ENCODE data around the gene MRPL23.
A peak's percentile ranks its signal among the peaks of the same experiment; 100 is the strongest.

MRPL23 gene

DNA sequence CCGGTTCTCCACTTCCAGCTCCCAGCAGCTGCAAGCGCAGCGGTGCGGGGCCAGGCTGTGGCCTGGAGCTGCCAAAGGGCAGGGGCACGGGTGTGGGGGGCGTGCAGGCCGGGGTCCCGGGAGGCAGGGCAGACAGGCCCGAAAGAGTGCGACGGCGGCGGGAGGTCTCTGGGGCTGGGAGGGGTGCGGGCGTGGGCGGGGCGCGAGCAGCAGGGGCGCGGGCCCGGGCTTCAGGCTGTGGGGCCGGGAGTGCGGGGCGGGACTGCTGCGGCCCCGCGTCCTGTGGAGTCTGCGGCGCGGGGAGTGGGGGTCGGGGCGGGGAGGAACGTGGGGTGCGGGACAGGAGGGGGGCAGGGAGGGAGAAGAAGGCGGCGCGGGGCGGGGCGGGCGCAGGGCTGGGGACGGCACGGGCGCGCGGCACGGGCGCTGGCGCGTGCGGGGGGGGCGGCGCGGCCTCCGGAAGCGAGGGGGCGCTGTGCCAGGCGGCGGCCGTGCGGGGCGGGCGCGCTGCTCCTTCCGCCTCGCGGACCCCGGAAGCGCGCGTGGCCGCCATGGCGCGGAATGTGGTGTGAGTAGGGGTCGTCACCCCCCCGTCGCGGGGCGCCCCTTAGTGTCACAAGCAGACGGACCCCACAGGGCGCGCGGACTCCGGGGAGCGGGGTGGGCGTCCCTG, at the start of gene MRPL23:
Gene MRPL23, plus strand, starts transcription at position 521 of the 673 bp plus-strand sequence. Its CDS starts 31 bp downstream, at position 552.
- peak; percentile 84 for DNase-seq

DNA sequence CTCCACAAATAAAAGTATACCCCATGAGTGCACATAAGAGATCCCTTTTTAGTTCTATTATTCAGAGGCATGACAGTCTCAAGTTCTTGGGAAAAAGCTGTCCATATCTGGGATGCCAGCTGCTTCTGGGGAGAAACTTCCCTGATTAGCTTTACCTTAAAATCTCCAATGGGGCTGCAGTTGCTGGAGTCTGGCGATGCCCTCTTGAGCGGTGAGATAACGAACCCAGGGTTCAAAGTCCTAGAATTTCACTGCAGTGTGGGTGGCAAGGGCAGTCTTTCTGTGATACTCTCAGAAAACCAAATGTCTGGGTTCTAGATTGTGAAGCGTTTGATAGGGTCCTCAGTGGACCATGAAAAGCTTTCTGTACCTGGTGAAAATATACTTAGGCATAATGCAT, 48.0 kb upstream of the MRPL23 start:
- no peak for DNase-seq

DNA sequence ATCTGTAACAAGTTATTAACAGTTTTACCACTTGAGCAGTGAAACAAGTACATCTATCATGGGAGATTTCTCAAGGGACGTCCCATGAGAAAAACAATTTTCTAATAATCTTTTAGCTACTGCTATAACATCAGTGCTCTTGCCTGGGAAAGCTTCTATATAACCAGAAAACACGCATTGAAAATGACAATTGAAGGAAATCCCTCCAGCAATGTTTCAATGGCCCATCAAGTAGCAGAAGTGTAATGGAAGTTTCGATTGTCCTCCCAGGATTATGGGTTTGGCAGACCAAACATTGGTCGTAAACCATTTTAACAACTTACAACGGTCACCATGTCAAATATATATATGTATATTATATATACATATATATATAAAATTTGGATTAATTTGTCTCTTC, 47.4 kb upstream of the MRPL23 start:
- DNase-seq, result no peak

DNA sequence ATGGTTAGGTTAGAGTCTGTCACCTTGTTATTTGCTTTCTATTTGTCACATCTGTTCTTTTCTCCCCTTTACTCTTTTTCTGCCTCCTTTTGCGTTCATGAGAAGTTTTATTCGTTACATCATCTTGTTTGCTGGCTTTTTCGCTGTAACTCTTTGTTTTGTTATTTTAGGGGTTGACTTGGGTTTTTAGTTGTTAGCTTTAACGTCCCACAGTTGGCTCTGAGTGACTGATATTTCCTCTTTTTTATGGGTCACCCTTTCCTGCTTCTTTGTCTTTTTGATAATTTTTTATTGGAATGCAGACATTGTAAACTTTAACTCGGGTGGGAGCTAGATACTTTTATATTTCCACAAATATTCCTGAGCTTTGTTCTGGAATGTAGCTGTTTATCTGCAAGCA, 41.0 kb upstream of the MRPL23 start:
- DNase-seq, result no peak

DNA sequence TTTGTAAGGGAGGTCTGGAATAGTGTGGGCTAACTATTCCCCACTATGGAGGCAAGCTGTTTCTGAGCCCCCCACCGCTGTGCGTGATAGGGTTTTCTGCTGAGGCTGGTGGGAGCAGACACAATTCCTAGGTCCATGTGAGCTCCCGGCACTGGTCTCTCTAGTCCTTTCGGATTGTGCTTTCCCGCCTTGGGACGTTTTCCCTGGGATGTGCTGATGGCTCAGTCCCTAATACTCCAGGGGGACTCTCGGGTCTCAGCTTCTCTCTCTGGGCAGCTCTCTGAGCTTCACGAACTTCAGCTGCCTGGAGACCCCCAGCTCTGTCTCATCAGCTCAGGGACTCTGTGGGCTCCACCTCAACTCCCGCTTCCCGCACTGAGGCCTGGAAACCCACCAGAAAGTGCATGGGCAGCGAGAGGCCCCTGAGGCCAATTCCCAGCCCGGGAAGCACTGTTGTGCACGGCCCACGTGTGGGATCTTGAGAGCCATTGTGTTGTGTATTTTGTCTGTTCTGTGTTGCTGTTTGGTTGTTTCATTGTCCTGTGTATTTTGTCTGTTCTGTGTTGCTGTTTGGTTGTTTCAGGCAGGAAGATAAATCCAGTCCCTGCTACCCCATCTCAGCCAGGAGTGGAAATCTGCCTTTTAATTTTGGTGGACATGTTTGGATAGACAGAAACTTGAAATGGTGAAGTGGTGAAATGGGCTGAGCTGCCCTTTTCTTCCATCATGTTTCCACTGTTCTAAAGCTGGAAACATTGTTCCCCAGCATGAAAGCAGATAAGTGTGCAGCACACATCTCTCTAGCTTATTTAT, 40.3 kb upstream of the MRPL23 start:
- DNase-seq, result no peak

DNA sequence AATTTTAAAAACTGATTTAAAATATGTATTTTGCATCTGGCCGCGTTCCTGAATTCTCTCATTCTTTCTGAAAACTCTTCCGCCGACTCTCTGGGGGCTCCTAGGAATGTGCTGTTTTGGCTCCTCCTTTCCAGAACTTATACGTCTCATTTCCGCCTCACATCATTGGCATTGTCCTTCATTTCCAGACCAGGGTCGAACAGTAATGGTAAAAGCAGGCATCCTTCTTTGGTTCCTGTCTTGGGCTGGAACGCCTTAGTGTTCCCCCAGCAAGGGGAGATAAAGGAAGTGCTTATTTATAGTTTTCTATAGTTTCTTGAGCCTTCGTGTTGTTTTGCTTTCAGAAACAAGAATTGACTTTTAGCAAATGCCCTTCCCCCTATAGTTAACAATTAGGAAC, 38.5 kb upstream of the MRPL23 start:
- no peak for DNase-seq

DNA sequence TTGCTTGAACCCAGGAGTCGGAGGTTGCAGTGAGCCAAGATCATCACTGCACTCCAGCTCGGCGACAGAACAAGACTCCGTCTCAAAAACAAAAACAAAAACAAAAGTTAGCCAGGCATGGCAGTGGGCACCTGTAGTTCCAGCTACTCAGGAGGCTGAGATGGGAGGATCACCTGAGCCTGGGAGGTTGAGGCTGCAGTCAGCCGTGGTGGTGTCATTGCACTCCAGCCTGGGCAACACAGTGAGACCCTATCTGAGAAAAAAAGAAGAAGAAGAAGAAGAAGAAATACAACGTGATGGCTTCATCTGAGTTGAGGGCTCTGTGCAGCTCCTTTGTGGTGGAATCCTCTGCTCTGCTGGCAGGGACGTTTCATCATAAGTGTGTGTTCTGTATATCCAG, 37.6 kb upstream of the MRPL23 start:
- DNase-seq, result no peak

DNA sequence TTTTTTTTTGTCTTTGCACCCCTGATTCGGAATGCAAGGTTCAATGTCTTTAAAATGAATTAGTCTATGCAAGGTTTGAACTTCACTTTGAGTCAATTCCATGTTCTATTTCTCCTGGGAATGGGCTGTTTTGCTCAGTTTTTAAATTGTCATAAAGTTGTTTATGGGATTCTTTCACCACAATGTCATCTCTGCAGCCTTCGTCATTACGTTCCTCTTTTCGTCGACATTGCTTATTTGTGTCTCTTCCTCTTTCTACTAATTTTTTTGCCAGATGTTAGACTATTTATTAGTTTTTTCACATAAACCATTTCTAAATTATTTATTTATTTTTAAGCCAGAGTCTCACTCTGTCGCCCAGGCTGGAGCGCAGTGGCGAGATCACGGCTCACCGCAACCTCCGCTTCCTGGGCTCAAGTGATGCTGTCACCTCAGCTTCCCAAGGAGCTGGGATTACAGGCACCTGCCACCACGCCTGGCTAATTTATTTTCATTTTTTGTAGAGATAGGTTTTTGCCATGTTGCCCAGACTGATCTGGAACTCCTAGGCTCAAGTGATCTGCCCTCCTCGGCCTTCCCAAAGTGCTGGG, 34.7 kb upstream of the MRPL23 start:
- DNase-seq, result no peak

DNA sequence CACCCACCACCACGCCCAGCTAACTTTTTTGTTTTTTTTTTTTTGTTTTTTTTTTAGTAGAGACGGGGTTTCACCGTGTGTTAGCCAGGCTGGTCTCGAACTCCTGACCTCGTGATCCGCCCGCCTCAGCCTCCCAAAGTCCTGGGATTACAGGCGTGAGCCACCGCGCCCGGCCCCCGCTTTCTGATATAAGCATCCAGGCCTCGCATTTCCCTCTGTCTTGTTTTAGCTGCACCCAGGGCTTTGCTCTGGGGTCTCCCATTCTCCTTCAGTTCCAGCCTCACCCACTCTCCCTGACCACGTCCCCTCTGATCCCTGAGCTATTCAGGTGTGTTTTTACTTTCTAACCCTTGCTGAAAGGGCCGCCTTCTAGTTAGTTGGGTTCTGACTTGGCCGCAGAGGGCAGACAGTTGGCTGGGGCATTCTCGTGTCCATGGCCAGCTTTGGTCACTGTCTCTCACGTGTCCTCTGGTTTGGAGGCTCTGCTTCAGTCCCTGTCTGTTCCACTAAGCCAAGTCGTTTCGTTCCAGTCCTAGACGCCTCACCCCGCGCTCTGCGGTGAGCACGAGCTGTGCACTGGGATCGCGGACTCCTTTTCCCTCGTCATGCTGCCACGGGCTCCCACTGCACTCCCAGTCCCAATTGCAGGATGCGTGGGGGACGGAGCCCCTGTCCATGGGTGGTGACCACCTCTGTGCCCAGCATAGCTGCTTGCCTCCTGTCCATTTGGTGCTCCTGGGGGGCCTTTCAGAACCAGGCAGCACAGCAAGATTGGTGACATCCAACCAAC, 33.7 kb upstream of the MRPL23 start:
- no peak for DNase-seq

DNA sequence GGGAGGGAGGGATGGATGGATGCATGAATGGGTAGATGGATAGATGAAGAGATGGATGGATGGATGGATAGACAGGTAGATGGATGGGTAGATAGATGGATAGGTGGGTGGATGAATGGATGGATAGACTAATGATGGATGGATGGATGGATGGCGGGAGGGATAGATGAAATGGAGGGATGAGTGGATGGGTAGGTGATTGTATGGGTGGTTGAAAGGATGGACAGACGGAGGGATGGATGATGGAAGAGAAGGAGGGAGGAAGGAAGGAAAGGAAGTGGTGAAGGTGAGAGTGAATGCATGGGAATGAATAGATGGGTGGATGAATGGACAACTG, 31.4 kb upstream of the MRPL23 start:
- DNase-seq, result no peak

DNA sequence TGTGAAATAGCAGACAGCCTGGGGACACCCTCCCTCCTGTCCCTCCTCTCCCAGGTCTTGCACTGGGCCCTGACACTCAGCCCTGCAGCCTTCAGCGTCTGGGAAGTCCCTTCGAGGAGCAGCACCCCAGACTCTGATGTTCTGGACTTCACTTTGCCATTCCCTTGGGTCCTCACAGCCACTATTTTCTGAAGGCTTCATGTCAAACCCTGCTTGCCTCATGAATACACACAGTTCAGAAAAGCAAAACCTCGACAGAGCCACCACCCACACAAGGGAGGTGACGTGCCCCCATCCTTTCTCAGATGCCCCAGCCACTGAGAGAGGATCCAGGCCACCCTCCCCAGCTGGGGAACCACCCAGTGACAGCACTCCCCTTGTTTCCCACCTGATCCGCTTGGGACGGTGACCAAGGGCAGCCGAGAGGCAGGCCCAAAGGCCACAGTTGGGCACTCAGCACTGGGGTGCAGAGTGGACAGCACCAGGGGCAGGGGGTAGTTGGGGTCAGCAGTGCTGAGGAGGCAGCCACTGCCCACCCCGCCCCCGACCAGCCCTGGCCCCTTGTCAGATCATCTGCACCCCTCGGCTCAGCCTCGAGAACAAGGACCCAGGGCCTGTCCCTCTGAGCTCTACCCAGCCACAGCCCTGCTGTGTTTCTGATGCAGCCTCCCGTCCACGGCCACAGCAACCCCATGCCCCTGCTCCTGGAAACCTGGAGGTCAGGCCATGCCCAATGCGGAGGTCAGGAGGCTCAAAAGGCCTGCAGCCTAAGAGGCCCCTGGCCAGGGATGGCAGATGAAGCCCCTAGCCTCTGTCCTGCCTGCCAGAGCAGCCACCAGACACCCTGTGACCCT, 30.8 kb upstream of the MRPL23 start:
- no peak for DNase-seq

DNA sequence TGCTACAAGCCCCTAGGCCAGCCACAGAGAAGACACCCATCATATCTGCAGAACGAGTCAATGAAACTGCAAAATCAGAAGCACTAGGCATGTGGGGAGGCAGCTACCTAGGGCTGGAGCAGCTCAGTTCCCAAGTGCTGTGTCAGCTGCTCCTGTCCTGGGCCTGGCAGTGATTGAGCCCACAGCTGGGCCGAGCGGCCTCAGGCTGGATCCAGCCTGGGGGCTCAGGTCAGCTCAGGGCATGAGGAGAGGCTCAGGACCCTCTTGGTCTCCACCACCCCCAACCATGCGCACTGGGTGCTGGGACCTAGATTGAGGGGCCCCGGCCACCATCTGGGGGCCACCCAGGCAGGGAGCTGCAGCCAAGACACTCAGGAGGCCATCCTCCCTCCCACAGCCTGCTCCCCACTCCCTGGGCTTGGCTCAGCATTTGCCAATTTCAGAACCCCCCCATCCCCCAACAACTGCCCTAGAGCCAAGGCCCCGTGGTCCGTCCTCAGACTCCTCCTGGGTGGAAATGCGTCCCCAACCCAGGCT, 30.1 kb upstream of the MRPL23 start:
- DNase-seq, result no peak

DNA sequence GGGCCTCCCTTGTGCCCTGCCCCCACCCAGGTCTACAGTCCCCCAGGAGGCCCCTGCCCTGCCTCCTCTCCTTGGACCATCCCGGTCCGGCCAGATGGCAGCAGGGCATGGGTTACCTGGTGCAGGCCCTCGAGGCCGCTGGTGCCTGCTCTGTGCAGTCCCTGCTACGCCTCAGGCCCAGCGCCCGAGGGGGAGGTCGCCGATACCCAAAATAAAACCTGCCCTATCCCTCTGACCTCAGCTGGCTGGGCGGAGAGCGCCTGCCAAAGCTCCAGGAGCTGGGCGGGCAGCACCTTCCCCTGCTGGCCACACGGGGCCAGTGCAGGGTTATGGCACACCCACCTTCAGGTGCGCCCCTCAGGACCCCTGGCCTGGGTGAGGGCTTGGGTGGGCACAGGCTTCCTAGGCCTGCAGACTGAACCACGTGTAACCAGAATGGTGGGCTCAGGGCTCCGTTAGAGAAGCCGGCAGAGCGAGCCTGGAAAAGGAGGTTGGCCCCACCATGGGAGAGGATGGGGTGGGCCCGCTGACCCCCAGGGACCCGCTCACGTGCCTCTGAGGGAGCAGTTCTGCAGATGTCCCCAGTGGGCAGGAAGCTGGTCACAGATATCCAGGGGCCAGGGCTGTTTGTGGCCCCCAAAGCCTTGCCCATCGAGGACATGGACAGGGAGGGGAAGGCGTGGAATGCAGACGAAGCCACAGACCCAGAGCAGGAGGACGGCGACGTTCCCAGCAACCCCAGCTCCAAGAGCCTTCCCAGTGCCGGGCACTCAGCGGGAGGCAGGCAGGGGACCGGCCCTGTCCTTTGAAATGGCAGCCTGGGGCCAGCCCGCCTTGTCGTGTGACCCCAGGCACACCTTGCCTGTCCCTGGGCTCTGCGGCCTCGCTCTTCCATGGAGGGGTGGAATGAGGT, 29.4 kb upstream of the MRPL23 start:
- no peak for DNase-seq

DNA sequence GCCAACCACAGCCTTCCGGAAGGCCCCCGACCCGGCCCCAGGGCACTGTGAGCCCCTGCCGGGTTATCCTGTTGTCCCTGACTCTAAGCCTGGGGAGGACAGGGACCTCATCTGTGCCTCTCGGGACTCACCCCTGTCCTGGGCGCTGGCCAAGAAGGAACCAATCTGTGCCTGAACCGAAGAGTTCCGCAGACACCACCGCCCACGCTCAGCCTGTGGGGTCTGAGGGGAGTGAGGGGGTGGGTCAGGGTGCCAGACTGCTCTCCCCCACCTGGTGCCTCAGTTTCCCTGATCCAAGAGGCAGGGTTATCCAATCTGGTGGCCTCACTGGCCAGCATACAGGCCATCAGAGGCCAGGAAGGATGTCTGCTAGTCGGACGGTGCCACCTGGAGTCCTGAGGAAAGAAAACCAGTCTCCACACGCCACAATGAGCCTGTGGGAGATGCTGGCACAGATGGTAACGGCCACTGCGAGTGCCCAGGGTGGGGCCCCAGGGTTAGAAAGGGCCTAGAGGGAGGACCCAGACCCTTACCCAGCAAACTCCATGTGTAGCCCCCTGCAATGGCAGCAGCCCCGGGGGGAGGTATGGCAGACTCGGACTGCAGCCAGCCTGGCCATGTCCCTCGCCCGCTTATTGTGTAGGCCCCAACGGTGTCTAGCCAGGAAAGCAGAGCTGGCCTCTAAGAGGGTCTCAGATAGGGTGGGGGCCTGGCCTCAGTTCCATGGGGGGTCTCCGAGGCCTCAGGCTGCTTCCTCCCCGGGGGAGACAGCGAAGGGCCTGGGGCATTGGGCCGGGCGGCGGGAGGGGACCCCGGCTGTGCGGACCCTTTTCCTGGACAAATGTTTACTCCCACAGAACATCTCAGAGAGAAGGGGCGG, 28.5 kb upstream of the MRPL23 start:
- DNase-seq, result no peak

DNA sequence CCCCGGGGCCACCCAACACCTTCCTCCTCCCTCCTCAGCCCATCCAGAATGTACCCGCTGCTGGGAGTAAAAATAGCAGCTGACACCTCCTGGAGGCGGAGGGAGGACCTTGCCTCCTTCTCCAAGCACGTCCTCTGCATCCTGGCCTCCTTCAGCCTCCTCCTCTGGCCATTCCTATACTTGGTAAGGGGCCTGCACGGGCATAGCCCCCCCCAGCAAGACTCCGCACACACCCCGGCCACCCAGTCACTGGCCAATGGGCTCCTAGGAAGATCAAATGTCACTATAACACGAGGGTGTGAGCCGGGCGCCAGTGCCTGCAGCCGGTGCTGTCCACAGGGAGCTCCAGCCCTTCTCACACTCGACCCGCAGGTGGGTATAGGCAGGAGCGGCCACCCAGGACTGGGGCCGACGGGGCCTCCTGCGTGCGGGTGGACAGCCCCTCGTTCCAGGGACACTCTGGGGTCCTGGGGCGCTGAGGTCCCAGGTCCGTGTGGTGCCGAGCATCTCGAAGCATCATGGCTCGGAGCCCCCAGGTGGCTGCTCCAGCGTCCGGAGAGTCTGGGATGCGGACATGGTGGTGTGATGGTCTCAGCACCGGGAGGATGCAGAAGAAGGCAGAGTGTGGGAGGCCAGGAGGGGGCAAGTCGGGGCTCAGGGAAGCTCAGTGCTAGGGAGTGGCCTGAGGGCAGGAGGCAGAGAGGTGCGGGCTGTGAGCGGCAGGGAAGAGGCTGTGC, 27.6 kb upstream of the MRPL23 start, which contains the start of gene TNNT3:
Gene TNNT3, plus strand, starts transcription at position 313 of the 737 bp plus-strand sequence. CDS start 3,172 bp downstream, outside the sequence.
- DNase-seq, result no peak

DNA sequence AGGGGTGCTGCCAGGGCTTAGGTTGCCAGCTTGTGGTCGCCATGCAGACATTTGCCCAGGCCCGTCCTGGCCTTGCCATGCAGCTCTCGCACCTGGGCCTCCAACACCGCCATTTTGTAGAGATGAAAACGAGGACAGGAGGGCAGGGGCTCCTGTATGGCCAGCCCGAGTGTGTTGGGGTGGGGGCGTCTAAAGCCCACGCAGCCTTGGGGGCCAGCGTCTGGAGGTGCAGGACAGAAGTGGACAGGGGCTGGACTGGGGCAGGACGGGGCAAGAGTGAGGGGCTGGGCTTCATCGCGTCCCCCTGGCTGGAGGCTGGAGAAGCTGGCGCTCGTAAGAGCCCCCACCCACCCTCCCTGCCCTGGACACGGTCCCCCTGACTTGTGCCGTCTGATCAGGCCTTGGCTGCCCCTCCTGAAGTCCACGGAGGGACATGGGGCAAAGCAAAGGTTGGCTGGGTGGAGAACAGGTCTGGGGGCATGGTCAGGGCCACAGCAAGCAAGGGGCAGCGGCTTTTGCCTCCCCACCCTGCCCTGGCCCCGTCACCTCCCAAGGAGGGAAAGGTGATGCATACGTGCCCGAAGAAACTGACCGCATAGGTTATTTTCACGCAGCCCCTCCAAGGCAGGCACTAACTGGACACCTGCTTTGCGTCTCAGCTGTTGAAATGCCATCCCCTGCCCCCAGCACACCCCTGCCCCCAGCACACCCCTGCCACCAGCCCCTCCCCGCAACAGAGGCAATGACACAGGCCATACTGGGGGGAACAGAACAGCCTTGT, 26.8 kb upstream of the MRPL23 start:
- DNase-seq, result no peak

DNA sequence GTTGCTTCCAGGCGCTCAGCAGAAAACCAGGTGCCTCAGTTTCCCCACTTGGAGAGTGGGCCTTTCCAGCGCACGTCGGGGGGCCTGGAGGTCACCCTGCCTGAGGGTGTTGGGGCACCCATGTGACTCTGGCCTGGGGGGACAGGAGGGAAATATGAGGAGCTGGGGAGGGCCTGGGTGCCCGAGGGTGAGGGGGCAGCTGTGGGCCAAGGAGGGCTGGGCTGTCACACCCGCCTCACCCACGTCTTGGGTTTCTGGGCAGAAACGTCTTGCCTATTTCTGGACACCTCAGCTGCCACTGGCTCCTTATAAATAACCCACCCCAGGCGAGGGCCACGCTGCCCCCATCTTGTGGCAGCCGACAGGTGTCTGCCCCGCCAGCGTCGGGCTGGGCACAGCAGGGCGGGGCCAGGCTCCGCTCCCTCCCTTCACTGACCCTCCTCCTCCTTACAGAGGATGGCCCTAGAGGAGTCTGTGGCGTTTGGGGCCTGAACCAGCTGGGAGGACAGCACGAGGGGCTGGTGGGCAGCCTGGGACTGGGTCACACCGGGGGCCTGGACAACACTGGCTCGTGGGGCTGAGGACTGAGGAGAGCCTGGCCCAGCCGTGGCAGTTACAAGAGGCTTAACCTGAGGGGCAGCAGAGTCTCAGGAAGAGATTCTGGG, 26.1 kb upstream of the MRPL23 start:
- no peak for DNase-seq
